Left lung (tissue), 10 donors: ENCODE results near the gene INHBC. TPM values are rescaled to one million over a fixed set of nuclear protein-coding genes. Genes with fewer than 3 reads are reported as not detected.
A peak's percentile ranks its signal among the peaks of the same experiment; 100 is the strongest.

Experiments used
- ATAC-seq: fragments of 200-7000 bp; cut with Tn5 transposase; one replicate; pipeline ENCODE4 v1.9.1; 2020; ENCODE audit warnings: moderate library complexity
- DNase-seq, 4 donors: peaks; one replicate each; pipeline ENCODE4 v3.0.0-alpha.2; 2013 to 2020
- H3K27ac ChIP-seq, 2 donors: fragments of 200-600 bp; sonication (generic) in 1 of 2; one replicate each; pipeline versions ENCODE4 v1.5.0 to v1.8.0; 2020 to 2021
- H3K27me3 ChIP-seq, 2 donors: fragments of 200-600 bp; sonication (generic) in 1 of 2; one replicate each; pipeline versions ENCODE4 v1.5.0 to v1.8.0; 2020 to 2021
- H3K36me3 ChIP-seq, 2 donors: fragments of 200-600 bp; sonication (generic) in 1 of 2; one replicate each; pipeline versions ENCODE4 v1.5.0 to v1.8.0; 2020 to 2021
- H3K4me1 ChIP-seq, 2 donors: fragments of 200-600 bp; one replicate each; pipeline ENCODE4 v1.8.0; 2021
- H3K4me3 ChIP-seq, 2 donors: fragments of 200-600 bp; sonication (generic) in 1 of 2; one replicate each; pipeline versions ENCODE4 v1.5.0 to v1.8.0; 2020 to 2021; ENCODE audit warnings: mild to moderate bottlenecking in 1 of 2
- H3K9me3 ChIP-seq, 2 donors: fragments of 200-600 bp; sonication (generic) in 1 of 2; one replicate each; pipeline versions ENCODE4 v1.5.0 to v1.8.0; 2020 to 2021
- intact Hi-C, 2 donors: fragments of 100-400 bp; cut with DNase I; formaldehyde crosslinking; loops; one replicate each; pipeline versions ENCODE4 v1.11.2 to v1.14.2; 2022
- polyA plus RNA-seq, 6 donors: library from polyadenylated mRNA; unstranded; fragments of 120-200 nt; gene quantifications; one replicate each; pipeline ENCODE4 v1.2.1, GENCODE V29; 2013; ENCODE audit not compliant: insufficient read length in 6 of 6
- total RNA-seq, 2 donors: library from RNA; stranded (reverse); fragmentation: NEBNext Ultra II Directional; extraction: Animal tissue kit (Norgen Biotek cat#: 25700); gene quantifications; one replicate each; pipeline ENCODE4 v1.2.1, GENCODE V29; 2021
- TF ChIP-seq, protein P1 (sequence below), 2 donors: fragments of 200-600 bp; sonication (generic) in 1 of 2; IDR thresholded peaks; one replicate each; pipeline versions ENCODE4 v1.5.0 to v1.8.0; 2021; ENCODE audit warnings: antibody characterized with exemption in 2 of 2
- donor health status: DM: no; HTN: yes; CAD: no.
- donor health status: DM: no; HTN: no; CAD: no.

INHBC gene
- total and polyA plus RNA-seq, 8 donors, result 0.16 to 0.29 (median 0.24) TPM; not detected in 3

GRCh38 chr12:57487055-57487596 is 52.5 kb downstream of the INHBC start:
- DNase-seq (no peak), ATAC-seq (no peak)
- Histone ChIP-seq H3K27me3 (no peaks in the 10 kb centered on the region), H3K27ac (peak overlapping the region; percentile 3 to 80), H3K9me3 (no peaks in the 10 kb centered on the region), H3K36me3 (peaks cover 0 to 32% of the 10 kb centered on the region in 2 donors), H3K4me1 (peaks cover 0 to 21% of the 10 kb centered on the region in 2 donors), H3K4me3 (peak overlapping the region; percentile 65 to 96)
- intact Hi-C loops, result no loop called here
- TF ChIP-seq, protein P1, sequence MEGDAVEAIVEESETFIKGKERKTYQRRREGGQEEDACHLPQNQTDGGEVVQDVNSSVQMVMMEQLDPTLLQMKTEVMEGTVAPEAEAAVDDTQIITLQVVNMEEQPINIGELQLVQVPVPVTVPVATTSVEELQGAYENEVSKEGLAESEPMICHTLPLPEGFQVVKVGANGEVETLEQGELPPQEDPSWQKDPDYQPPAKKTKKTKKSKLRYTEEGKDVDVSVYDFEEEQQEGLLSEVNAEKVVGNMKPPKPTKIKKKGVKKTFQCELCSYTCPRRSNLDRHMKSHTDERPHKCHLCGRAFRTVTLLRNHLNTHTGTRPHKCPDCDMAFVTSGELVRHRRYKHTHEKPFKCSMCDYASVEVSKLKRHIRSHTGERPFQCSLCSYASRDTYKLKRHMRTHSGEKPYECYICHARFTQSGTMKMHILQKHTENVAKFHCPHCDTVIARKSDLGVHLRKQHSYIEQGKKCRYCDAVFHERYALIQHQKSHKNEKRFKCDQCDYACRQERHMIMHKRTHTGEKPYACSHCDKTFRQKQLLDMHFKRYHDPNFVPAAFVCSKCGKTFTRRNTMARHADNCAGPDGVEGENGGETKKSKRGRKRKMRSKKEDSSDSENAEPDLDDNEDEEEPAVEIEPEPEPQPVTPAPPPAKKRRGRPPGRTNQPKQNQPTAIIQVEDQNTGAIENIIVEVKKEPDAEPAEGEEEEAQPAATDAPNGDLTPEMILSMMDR (IDR thresholded peaks at IDR 0.05), result no peak

- TF ChIP-seq, protein P1 (IDR thresholded peaks at IDR 0.05), result no peak
- DNase-seq, result peak; percentile 92 to 97 (median 96)
- H3K9me3 ChIP-seq, result no peaks in the 10 kb centered on the region
- peaks cover 0 to 21% of the 10 kb centered on the region in 2 donors for H3K4me1 ChIP-seq
- peak within 1 kb of the TSS; percentile 3 to 80 for H3K27ac ChIP-seq
- peak within 1 kb of the TSS; percentile 65 to 96 for H3K4me3 ChIP-seq
- ATAC-seq, result peak; percentile 99
- H3K36me3 ChIP-seq, result peaks cover 0 to 37% of the 10 kb centered on the region in 2 donors
- H3K27me3 ChIP-seq, result no peaks in the 10 kb centered on the region
- intact Hi-C loops, result no loop called here
Measured at GRCh38 chr12:57487597-57488401, 53.2 kb downstream of the INHBC start, which contains the start of gene MARS1. Gene MARS1 (plus strand): TSS chr12:57488068. CDS start chr12:57488091, 23 bp downstream.

GRCh38 chr12:57488402-57489156 is 54.0 kb downstream of the INHBC start:
- Histone ChIP-seq H3K27me3 (no peaks in the 10 kb centered on the region), H3K9me3 (no peaks in the 10 kb centered on the region), H3K4me3 (peak overlapping the region; percentile 65 to 96), H3K4me1 (peaks cover 0 to 21% of the 10 kb centered on the region in 2 donors), H3K36me3 (peaks cover 0 to 38% of the 10 kb centered on the region in 2 donors), H3K27ac (peak overlapping the region; percentile 3 to 80)
- intact Hi-C loops, result no loop called here
- TF ChIP-seq, protein P1 (IDR thresholded peaks at IDR 0.05), result no peak
- ATAC-seq (peak; percentile 11), DNase-seq (no peak)

- Histone ChIP-seq H3K9me3 (no peaks in the 10 kb centered on the region), H3K4me1 (peaks cover 0 to 21% of the 10 kb centered on the region in 2 donors), H3K4me3 (peak overlapping the region in 1 of 2 donors; percentile 96), H3K27me3 (no peaks in the 10 kb centered on the region), H3K36me3 (peaks cover 0 to 42% of the 10 kb centered on the region in 2 donors), H3K27ac (no peak overlapping the region)
- intact Hi-C loops, result no loop called here
- ATAC-seq (no peak), DNase-seq (no peak)
- TF ChIP-seq, protein P1 (IDR thresholded peaks at IDR 0.05), result no peak
Measured at GRCh38 chr12:57489157-57489641, 54.6 kb downstream of the INHBC start.
